Measurements from ENCODE around the gene KLHL24. TPM values are rescaled to one million over a fixed set of nuclear protein-coding genes. Genes with fewer than 3 reads are reported as not detected.

KLHL24 gene
- total and polyA plus RNA-seq, 2 of the 13 experiments (the other 11 are each of a cell fraction or from before 2014, with no cell fraction given), result 6.9 to 15.7 TPM

GRCh38 chr3:183587336-183587735, 48.1 kb upstream of the KLHL24 start:
- H3K79me2 ChIP-seq (ENCODE audit: insufficient read depth, low read length), result no peaks in the 10 kb centered on the region
- no peaks in the 10 kb centered on the region for H3K36me3 ChIP-seq (replicated peaks in 1 of 2; ENCODE audit: control insufficient read depth in 1 of 2, insufficient read depth in 2 of 2, low read length in 2 of 2)
- CTCF ChIA-PET (ENCODE audit: low intra/inter-chr PET ratio, low total read pairs), result no interaction called here
- in situ Hi-C loops (cut with HindIII; ENCODE audit: extremely low pct_ligation_motif_present, low pct_unique_long_range_greater_than_20kb), result no loop called here
- no peak overlapping the region for H3K27ac ChIP-seq (ENCODE audit: extremely low read length, insufficient read depth, low read length)
- 53% methylated on average over 2 of the region's 2 CpGs for WGBS (ENCODE audit: low lambda C conversion rate)
- H3K4me2 ChIP-seq (ENCODE audit: low read depth, low read length), result no peak overlapping the region
- peaks cover 27% of the 10 kb centered on the region for H3K4me1 ChIP-seq (ENCODE audit: insufficient read depth, low read length)
- intact Hi-C loops (cut with micrococcal nuclease; ENCODE audit: unreplicated experiment), result no loop called here
- no peak overlapping the region for H3K9ac ChIP-seq (ENCODE audit: insufficient read depth, low read depth, low read length)
- no peak for TF ChIP-seq ZNF616 (CRISPR knock-in tag; IDR thresholded peaks at IDR 0.05; ENCODE audit: low read depth)
- no peak for TF ChIP-seq JUN (CRISPR knock-in tag; IDR thresholded peaks at IDR 0.05)
- TF ChIP-seq CAMTA2 (CRISPR knock-in tag; IDR thresholded peaks at IDR 0.05; ENCODE audit: borderline replicate concordance), result no peak
- TF ChIP-seq ZNF326 (CRISPR knock-in tag; IDR thresholded peaks at IDR 0.05; ENCODE audit: borderline replicate concordance), result no peak
- no peak for TF ChIP-seq MIXL1 (CRISPR knock-in tag; IDR thresholded peaks at IDR 0.05)
- no peak overlapping the region for H2AFZ ChIP-seq (ENCODE audit: low read length)
- DNase-seq (ENCODE audit: low spot score), result no peak
- no peaks in the 10 kb centered on the region for H3K27me3 ChIP-seq (ENCODE audit: control insufficient read depth in 1 of 2, insufficient read depth in 2 of 2, low read length in 2 of 2)
- BruUV-seq (replicated peaks), result no TSS peak
- POLR2A ChIA-PET, result no interaction called here
- ATAC-seq, result no peak
- FAIRE-seq, result no peak
- H4K20me1 ChIP-seq (ENCODE audit: insufficient read depth, low read length), result no peaks in the 10 kb centered on the region
- H3K4me3 ChIP-seq (replicated peaks in 1 of 3; ENCODE audit: insufficient read depth in 1 of 3, low read depth in 2 of 3, low read length in 3 of 3), result no peak overlapping the region
- H3K9me3 ChIP-seq (ENCODE audit: low read length), result no peaks in the 10 kb centered on the region

DNA sequence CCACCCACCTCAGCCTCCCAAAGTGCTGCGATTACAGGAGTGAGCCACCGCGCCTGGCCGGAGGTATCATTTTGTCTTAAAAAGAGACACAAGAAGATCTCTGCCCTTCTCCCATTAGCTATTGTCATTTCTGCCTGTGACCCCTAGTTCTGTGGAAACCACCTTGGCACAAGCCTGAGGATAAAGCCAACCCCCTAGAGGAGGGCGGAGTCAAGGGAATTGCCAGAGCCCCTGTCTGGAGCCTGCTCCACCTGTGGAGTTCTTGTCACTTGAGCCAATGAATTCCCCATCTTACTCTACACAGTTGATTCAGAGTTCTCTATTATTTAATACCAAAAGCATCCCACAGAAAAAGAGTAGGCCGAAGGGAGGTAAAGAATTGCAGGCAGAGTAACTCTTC, 45.0 kb upstream of the KLHL24 start:
- DNase-seq (ENCODE audit: low spot score) (no peak), FAIRE-seq (no peak), ATAC-seq (no peak)
- no peaks in the 10 kb centered on the region for H4K20me1 ChIP-seq (ENCODE audit: insufficient read depth, low read length)
- ChIA-PET CTCF (ENCODE audit: low intra/inter-chr PET ratio, low total read pairs) (no interaction called here), POLR2A (no interaction called here)
- no peaks in the 10 kb centered on the region for H3K79me2 ChIP-seq (ENCODE audit: insufficient read depth, low read length)
- H2AFZ ChIP-seq (ENCODE audit: low read length), result no peak overlapping the region
- intact Hi-C loops (cut with micrococcal nuclease; ENCODE audit: unreplicated experiment), result no loop called here
- no peak overlapping the region for H3K4me3 ChIP-seq (replicated peaks in 1 of 3; ENCODE audit: insufficient read depth in 1 of 3, low read depth in 2 of 3, low read length in 3 of 3)
- no peak overlapping the region for H3K4me2 ChIP-seq (ENCODE audit: low read depth, low read length)
- H3K27me3 ChIP-seq (ENCODE audit: control insufficient read depth in 1 of 2, insufficient read depth in 2 of 2, low read length in 2 of 2), result no peaks in the 10 kb centered on the region; a peak in 1 of 5 replicates
- H3K9ac ChIP-seq (ENCODE audit: insufficient read depth, low read depth, low read length), result no peak overlapping the region
- no peaks in the 10 kb centered on the region for H3K36me3 ChIP-seq (replicated peaks in 1 of 2; ENCODE audit: control insufficient read depth in 1 of 2, insufficient read depth in 2 of 2, low read length in 2 of 2)
- in situ Hi-C loops (cut with HindIII; ENCODE audit: extremely low pct_ligation_motif_present, low pct_unique_long_range_greater_than_20kb), result no loop called here
- no peaks in the 10 kb centered on the region for H3K4me1 ChIP-seq (ENCODE audit: insufficient read depth, low read length)
- no peaks in the 10 kb centered on the region for H3K9me3 ChIP-seq (ENCODE audit: low read length)
- H3K27ac ChIP-seq (ENCODE audit: extremely low read length, insufficient read depth, low read length), result no peak overlapping the region
- TF ChIP-seq PLRG1 (conservative IDR thresholded peaks at IDR 0.05), result no peak
- TF ChIP-seq ZNF343 (CRISPR knock-in tag; IDR thresholded peaks at IDR 0.05), result no peak
- TF ChIP-seq ZNF3 (CRISPR knock-in tag; IDR thresholded peaks at IDR 0.05), result no peak
- TF ChIP-seq ZNF430 (CRISPR knock-in tag; IDR thresholded peaks at IDR 0.05), result no peak
- no peak for TF ChIP-seq CREB1 (IDR thresholded peaks at IDR 0.05)
- TF ChIP-seq CREB1 (CRISPR knock-in tag; IDR thresholded peaks at IDR 0.05), result no peak
- no peak for TF ChIP-seq XRCC5 (optimal IDR thresholded peaks at IDR 0.05; ENCODE audit: low read length)
- TF ChIP-seq MED8 (CRISPR knock-in tag; IDR thresholded peaks at IDR 0.05; ENCODE audit: insufficient replicate concordance), result no peak
- TF ChIP-seq NR2F6 (IDR thresholded peaks at IDR 0.05), result no peak
- no peak for TF ChIP-seq NR2F6 (CRISPR knock-in tag; IDR thresholded peaks at IDR 0.05)
- TF ChIP-seq ZNF790 (CRISPR knock-in tag; IDR thresholded peaks at IDR 0.05; ENCODE audit: borderline replicate concordance), result no peak
- TF ChIP-seq ZFYVE20 (CRISPR knock-in tag; IDR thresholded peaks at IDR 0.05; ENCODE audit: borderline replicate concordance, low read depth), result no peak
- no peak for TF ChIP-seq STAT6 (CRISPR knock-in tag; IDR thresholded peaks at IDR 0.05; ENCODE audit: borderline replicate concordance)
- TF ChIP-seq ELK4 (CRISPR knock-in tag; IDR thresholded peaks at IDR 0.05; ENCODE audit: borderline replicate concordance), result no peak
- BruUV-seq (replicated peaks), result no TSS peak
- 79% methylated on average over 6 of the region's 6 CpGs for WGBS (ENCODE audit: low lambda C conversion rate)

All from HepG2 (cell line).